Neural cell (in vitro differentiated cells): ENCODE results near the gene SULT1E1.

Source experiments
- EP300 ChIP-seq: fragments of 450-650 bp; conservative IDR thresholded peaks from 2 replicates; pipeline ENCODE4 v1.6.1; 2014; ENCODE audit warnings: antibody characterized with exemption, mild to moderate bottlenecking, moderate library complexity; ENCODE audit not compliant: poor library complexity, severe bottlenecking
- EZH2 ChIP-seq: fragments of 200-600, 300-800 bp; shearing (Covaris generic), sonication (generic); IDR thresholded peaks from 2 replicates; pipeline ENCODE4 v1.6.1; 2014; ENCODE audit warnings: antibody characterized with exemption, low read length, borderline replicate concordance, mild to moderate bottlenecking; ENCODE audit not compliant: insufficient read depth, poor library complexity, severe bottlenecking
- POLR2AphosphoS5 ChIP-seq: IDR thresholded peaks from 2 replicates; pipeline ENCODE4 v1.6.1; 2012
- SMC3 ChIP-seq: fragments of 450-650 bp; conservative IDR thresholded peaks from 2 replicates; pipeline ENCODE4 v1.6.1; 2014; ENCODE audit warnings: antibody characterized with exemption, mild to moderate bottlenecking, moderate library complexity; ENCODE audit not compliant: poor library complexity
- TAF1 ChIP-seq: IDR thresholded peaks from 2 replicates; pipeline ENCODE4 v1.6.1; 2012; ENCODE audit warnings: low read depth
- TF ChIP-seq, protein P1 (sequence below): fragments of 450-650 bp; IDR thresholded peaks from 2 replicates; pipeline ENCODE4 v1.5.1; 2014; ENCODE audit warnings: antibody characterized with exemption, mild to moderate bottlenecking, moderate library complexity; ENCODE audit not compliant: poor library complexity, severe bottlenecking
- TF ChIP-seq, protein P2 (sequence below): IDR thresholded peaks from 2 replicates; pipeline ENCODE4 v1.6.1; 2012; ENCODE audit warnings: borderline replicate concordance

DNA sequence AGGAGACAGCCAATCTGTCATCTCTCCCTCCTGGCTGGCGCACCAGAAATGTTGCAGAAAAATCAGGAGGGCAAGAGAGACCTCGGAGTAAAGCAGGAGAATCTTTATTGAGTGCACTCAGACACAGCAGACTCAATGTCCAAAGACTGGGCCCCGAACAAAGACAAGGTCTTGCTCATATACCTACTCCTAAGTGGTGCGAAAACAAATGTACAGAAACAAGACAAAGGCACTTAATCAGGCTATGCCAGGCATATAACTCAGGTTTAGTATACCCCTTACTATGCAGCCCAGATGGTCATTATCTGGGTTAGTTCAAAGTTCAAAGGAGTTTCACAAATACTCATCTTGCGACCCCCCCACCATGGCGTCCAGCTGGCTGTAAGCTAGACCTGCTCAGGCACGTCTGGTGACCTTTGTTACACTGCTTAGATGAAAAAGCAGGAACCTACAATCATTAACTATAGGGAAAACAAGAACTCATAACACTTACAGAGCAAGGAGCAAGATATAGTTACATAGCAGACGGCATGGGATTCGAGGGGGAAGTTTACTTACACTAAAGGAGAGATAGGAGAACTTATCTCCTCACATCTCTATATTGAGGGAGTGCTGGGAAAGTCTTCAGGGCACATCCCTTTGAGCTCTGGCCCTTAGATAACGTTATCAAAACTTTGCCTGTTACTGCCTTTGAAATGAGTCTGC is 27.5 kb downstream of the SULT1E1 start:
- no peak for TF ChIP-seq POLR2AphosphoS5
- TF ChIP-seq, protein P1, sequence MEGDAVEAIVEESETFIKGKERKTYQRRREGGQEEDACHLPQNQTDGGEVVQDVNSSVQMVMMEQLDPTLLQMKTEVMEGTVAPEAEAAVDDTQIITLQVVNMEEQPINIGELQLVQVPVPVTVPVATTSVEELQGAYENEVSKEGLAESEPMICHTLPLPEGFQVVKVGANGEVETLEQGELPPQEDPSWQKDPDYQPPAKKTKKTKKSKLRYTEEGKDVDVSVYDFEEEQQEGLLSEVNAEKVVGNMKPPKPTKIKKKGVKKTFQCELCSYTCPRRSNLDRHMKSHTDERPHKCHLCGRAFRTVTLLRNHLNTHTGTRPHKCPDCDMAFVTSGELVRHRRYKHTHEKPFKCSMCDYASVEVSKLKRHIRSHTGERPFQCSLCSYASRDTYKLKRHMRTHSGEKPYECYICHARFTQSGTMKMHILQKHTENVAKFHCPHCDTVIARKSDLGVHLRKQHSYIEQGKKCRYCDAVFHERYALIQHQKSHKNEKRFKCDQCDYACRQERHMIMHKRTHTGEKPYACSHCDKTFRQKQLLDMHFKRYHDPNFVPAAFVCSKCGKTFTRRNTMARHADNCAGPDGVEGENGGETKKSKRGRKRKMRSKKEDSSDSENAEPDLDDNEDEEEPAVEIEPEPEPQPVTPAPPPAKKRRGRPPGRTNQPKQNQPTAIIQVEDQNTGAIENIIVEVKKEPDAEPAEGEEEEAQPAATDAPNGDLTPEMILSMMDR, result no peak
- no peak for TF ChIP-seq EZH2
- TF ChIP-seq, protein P2, sequence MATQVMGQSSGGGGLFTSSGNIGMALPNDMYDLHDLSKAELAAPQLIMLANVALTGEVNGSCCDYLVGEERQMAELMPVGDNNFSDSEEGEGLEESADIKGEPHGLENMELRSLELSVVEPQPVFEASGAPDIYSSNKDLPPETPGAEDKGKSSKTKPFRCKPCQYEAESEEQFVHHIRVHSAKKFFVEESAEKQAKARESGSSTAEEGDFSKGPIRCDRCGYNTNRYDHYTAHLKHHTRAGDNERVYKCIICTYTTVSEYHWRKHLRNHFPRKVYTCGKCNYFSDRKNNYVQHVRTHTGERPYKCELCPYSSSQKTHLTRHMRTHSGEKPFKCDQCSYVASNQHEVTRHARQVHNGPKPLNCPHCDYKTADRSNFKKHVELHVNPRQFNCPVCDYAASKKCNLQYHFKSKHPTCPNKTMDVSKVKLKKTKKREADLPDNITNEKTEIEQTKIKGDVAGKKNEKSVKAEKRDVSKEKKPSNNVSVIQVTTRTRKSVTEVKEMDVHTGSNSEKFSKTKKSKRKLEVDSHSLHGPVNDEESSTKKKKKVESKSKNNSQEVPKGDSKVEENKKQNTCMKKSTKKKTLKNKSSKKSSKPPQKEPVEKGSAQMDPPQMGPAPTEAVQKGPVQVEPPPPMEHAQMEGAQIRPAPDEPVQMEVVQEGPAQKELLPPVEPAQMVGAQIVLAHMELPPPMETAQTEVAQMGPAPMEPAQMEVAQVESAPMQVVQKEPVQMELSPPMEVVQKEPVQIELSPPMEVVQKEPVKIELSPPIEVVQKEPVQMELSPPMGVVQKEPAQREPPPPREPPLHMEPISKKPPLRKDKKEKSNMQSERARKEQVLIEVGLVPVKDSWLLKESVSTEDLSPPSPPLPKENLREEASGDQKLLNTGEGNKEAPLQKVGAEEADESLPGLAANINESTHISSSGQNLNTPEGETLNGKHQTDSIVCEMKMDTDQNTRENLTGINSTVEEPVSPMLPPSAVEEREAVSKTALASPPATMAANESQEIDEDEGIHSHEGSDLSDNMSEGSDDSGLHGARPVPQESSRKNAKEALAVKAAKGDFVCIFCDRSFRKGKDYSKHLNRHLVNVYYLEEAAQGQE, result no peak
- TF ChIP-seq SMC3, result no peak
- TF ChIP-seq EP300, result no peak
- no peak for TF ChIP-seq TAF1
